GM21786 (cell line): ENCODE data around the gene FAIM2.

ENCODE experiments used
- ATAC-seq: cut with Tn5 transposase; IDR thresholded peaks from one replicate; pipeline ENCODE4 v1.9.1; 2021; ENCODE audit not compliant: unreplicated experiment

The FAIM2 gene

GRCh38 chr12:49920241-49920914, 16.7 kb upstream of the FAIM2 start:
- ATAC-seq: no peak

- ATAC-seq: no peak
These were observed 14.1 kb upstream of the FAIM2 start for GRCh38 chr12:49917788-49918173.

GRCh38 chr12:49917166-49917787, 13.6 kb upstream of the FAIM2 start:
- no peak for ATAC-seq

- no peak for ATAC-seq
These were observed 12.6 kb upstream of the FAIM2 start for GRCh38 chr12:49916129-49916919.

- no peak for ATAC-seq
These were observed 8.9 kb upstream of the FAIM2 start for GRCh38 chr12:49912345-49913255.

GRCh38 chr12:49911213-49911605, 7.5 kb upstream of the FAIM2 start:
- no peak for ATAC-seq

GRCh38 chr12:49910331-49911212, 6.9 kb upstream of the FAIM2 start:
- no peak for ATAC-seq

- ATAC-seq: no peak
These were observed 6.1 kb upstream of the FAIM2 start for GRCh38 chr12:49909826-49910225.

- ATAC-seq: no peak
These were observed 5.7 kb upstream of the FAIM2 start for GRCh38 chr12:49909356-49909755.

GRCh38 chr12:49907352-49907751, 3.7 kb upstream of the FAIM2 start:
- ATAC-seq: no peak

- ATAC-seq: no peak
These were observed 2.1 kb upstream of the FAIM2 start for GRCh38 chr12:49905718-49906314.

- ATAC-seq: no peak
These were observed 901 bp upstream of the FAIM2 start for GRCh38 chr12:49904601-49905000.

- no peak for ATAC-seq
These were observed 375 bp downstream of the FAIM2 start for GRCh38 chr12:49903351-49903699.

- no peak for ATAC-seq
These were observed 1.0 kb downstream of the FAIM2 start for GRCh38 chr12:49902399-49903350.

- no peak for ATAC-seq
These were observed 1.7 kb downstream of the FAIM2 start for GRCh38 chr12:49901986-49902385.

GRCh38 chr12:49901026-49901425, 2.7 kb downstream of the FAIM2 start:
- ATAC-seq: no peak

- ATAC-seq: no peak
These were observed 3.3 kb downstream of the FAIM2 start for GRCh38 chr12:49900371-49900770.

GRCh38 chr12:49899921-49900320, 3.8 kb downstream of the FAIM2 start:
- no peak for ATAC-seq
